Loucy (cell line): Measurements from ENCODE around the gene MACROD2.

ENCODE experiments used
- H2AFZ ChIP-seq: fragments of 200-600 bp; sonication (generic); 2 replicates; pipeline ENCODE4 v1.6.0; 2016; ENCODE audit warnings: antibody characterized with exemption, mild to moderate bottlenecking, low read length, moderate library complexity
- H3F3A ChIP-seq: fragments of 200-600 bp; 2 replicates; pipeline ENCODE4 v1.6.0; 2016; ENCODE audit warnings: antibody characterized with exemption, low read depth, mild to moderate bottlenecking
- H3K27me3 ChIP-seq: fragments of 200-600 bp; sonication (generic); 2 replicates; pipeline ENCODE4 v1.6.1; 2014; ENCODE audit warnings: low read length, mild to moderate bottlenecking; ENCODE audit not compliant: insufficient read depth, poor library complexity, severe bottlenecking
- H3K36me3 ChIP-seq: fragments of 200-600 bp; sonication (generic); 2 replicates; pipeline ENCODE4 v1.6.1; 2016; ENCODE audit warnings: low read length; ENCODE audit not compliant: insufficient read depth
- H3K4me1 ChIP-seq: fragments of 200-600 bp; sonication (generic); 2 replicates; pipeline ENCODE4 v1.5.1; 2014; ENCODE audit warnings: low read length, mild to moderate bottlenecking; ENCODE audit not compliant: insufficient read depth, poor library complexity, severe bottlenecking
- H3K4me2 ChIP-seq: fragments of 200-600 bp; sonication (generic); 2 replicates; pipeline ENCODE4 v1.6.0; 2014; ENCODE audit warnings: antibody characterized with exemption, low read length, low read depth, mild to moderate bottlenecking; ENCODE audit not compliant: poor library complexity, severe bottlenecking
- H3K4me3 ChIP-seq: fragments of 200-600 bp; sonication (generic); 2 replicates; pipeline ENCODE4 v1.5.1; 2014; ENCODE audit warnings: low read length, mild to moderate bottlenecking, mixed read lengths; ENCODE audit not compliant: poor library complexity, severe bottlenecking
- H3K79me2 ChIP-seq: fragments of 200-600 bp; sonication (generic); 2 replicates; pipeline ENCODE4 v1.6.1; 2014; ENCODE audit warnings: low read length; ENCODE audit not compliant: insufficient read depth
- H3K9ac ChIP-seq: fragments of 200-600 bp; sonication (generic); 2 replicates; pipeline ENCODE4 v1.6.0; 2014; ENCODE audit warnings: mild to moderate bottlenecking, low read depth, low read length, moderate library complexity; ENCODE audit not compliant: poor library complexity, severe bottlenecking
- H3K9me2 ChIP-seq: fragments of 200-600 bp; sonication (generic); replicated peaks from 2 replicates; pipeline ENCODE4 v1.6.1; 2016; ENCODE audit warnings: low read depth, low read length, mixed read lengths
- H3K9me3 ChIP-seq: fragments of 200-600 bp; sonication (generic); 2 replicates; pipeline ENCODE4 v1.6.1; 2014; ENCODE audit warnings: mild to moderate bottlenecking, antibody characterized with exemption, low read length, low read depth; ENCODE audit not compliant: insufficient read depth
- H4K20me1 ChIP-seq: fragments of 200-600 bp; sonication (generic); 2 replicates; pipeline ENCODE4 v1.6.0; 2014; ENCODE audit warnings: antibody characterized with exemption, low read length, mild to moderate bottlenecking; ENCODE audit not compliant: insufficient read depth, poor library complexity, severe bottlenecking
- EZH2phosphoT487 ChIP-seq: fragments of 200-600 bp; IDR thresholded peaks from 2 replicates; pipeline ENCODE4 v1.6.1; 2018; ENCODE audit warnings: antibody characterized with exemption, mild to moderate bottlenecking, moderate library complexity, borderline replicate concordance
- TF ChIP-seq, protein P1 (sequence below): fragments of 200-600 bp; sonication (generic); conservative IDR thresholded peaks from 2 replicates; pipeline ENCODE4 v1.5.1; 2014; ENCODE audit warnings: mild to moderate bottlenecking, antibody characterized with exemption, low read length

Gene MACROD2

DNA sequence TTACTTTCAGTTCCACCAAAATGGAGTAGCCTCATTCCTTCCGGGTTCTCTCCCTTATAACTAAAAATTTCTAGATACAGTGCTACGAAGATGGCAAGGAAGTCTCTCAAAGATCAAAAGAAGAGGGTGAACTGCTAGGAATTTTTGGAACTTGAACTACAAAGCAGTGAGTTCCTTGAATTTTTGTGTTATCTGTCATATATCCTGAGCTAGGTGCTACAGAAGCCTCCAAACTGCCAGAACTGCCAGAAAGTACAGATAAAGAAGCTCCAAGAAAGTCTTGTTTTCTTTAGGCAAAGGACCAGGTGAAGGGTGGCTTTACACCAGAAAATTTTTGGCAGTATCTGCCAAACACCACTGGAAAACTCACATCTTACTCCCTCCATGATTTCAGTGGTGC, 560.9 kb downstream of the MACROD2 start:
- H4K20me1 ChIP-seq: no peaks in the 10 kb centered on the region
- H3K4me3 ChIP-seq: no peak overlapping the region
- H2AFZ ChIP-seq: no peak overlapping the region
- no peak for TF ChIP-seq EZH2phosphoT487
- H3K4me2 ChIP-seq: no peak overlapping the region
- no peaks in the 10 kb centered on the region for H3F3A ChIP-seq
- no peaks in the 10 kb centered on the region for H3K4me1 ChIP-seq
- no peaks in the 10 kb centered on the region for H3K27me3 ChIP-seq
- no peaks in the 10 kb centered on the region for H3K9me2 ChIP-seq
- no peaks in the 10 kb centered on the region for H3K9me3 ChIP-seq
- no peaks in the 10 kb centered on the region for H3K79me2 ChIP-seq
- H3K9ac ChIP-seq: no peak overlapping the region
- no peaks in the 10 kb centered on the region for H3K36me3 ChIP-seq

DNA sequence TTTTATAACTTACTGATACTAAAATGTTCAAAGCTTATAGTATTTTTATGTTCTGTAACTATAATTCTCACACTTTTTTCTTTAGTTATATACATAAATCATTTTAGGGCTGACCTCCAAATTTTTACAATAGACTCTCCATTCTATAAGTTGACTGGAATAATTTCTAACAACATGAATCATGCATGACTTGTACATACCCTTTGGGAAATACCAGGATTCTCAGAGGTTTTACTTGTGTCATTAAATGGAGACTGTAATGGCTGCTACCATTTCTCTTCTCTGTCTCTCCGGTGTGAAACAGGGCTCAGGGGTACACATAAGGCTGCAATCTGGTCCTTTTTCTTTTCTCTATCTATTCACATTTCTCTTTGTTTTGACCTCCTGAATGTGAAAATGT, 564.3 kb downstream of the MACROD2 start:
- Histone ChIP-seq H3K79me2 (no peaks in the 10 kb centered on the region), H3K36me3 (no peaks in the 10 kb centered on the region), H3F3A (no peaks in the 10 kb centered on the region)

DNA sequence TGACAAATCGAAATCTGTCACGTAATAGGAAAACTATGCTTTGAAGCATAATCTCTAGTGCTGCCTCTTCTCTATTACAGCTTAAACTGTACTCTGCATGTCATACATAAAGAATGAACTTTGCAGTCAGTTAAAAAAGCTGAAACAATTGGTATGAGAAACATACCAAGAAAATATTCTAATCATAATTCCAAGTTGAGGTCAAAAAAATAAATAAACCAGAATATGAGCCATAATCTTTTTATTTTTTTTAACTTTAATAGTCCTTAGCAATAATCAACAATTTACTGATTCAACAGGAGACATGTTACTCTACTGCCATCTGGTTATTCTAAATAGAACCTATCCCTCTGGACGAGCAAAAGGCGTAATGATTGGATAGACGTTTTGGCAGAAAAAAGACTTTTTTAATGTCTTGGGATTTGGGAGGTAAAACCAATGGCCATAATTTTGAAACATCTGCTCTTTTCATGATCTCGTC, 566.5 kb downstream of the MACROD2 start:
- TF ChIP-seq EZH2phosphoT487: no peak
- TF ChIP-seq, protein P1, sequence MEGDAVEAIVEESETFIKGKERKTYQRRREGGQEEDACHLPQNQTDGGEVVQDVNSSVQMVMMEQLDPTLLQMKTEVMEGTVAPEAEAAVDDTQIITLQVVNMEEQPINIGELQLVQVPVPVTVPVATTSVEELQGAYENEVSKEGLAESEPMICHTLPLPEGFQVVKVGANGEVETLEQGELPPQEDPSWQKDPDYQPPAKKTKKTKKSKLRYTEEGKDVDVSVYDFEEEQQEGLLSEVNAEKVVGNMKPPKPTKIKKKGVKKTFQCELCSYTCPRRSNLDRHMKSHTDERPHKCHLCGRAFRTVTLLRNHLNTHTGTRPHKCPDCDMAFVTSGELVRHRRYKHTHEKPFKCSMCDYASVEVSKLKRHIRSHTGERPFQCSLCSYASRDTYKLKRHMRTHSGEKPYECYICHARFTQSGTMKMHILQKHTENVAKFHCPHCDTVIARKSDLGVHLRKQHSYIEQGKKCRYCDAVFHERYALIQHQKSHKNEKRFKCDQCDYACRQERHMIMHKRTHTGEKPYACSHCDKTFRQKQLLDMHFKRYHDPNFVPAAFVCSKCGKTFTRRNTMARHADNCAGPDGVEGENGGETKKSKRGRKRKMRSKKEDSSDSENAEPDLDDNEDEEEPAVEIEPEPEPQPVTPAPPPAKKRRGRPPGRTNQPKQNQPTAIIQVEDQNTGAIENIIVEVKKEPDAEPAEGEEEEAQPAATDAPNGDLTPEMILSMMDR: no peak
- no peaks in the 10 kb centered on the region for H3K79me2 ChIP-seq
- no peak overlapping the region for H2AFZ ChIP-seq
- H3K9me3 ChIP-seq: no peaks in the 10 kb centered on the region
- no peaks in the 10 kb centered on the region for H3K4me1 ChIP-seq
- H3K9ac ChIP-seq: no peak overlapping the region
- no peaks in the 10 kb centered on the region for H3K27me3 ChIP-seq
- H3K36me3 ChIP-seq: no peaks in the 10 kb centered on the region
- H3K9me2 ChIP-seq: no peaks in the 10 kb centered on the region; the same call in 1 of the 2 replicates
- no peak overlapping the region for H3K4me2 ChIP-seq
- no peaks in the 10 kb centered on the region for H3F3A ChIP-seq
- H3K4me3 ChIP-seq: no peak overlapping the region
- H4K20me1 ChIP-seq: no peaks in the 10 kb centered on the region

More for the DNA sequence above, 564.3 kb downstream of the MACROD2 start:
- H3K9me2 ChIP-seq: no peaks in the 10 kb centered on the region; the same call in 1 of the 2 replicates
- no peaks in the 10 kb centered on the region for H3K9me3 ChIP-seq
- H3K9ac ChIP-seq: no peak overlapping the region
- H4K20me1 ChIP-seq: no peaks in the 10 kb centered on the region
- TF ChIP-seq, protein P1: no peak
- H2AFZ ChIP-seq: no peak overlapping the region
- H3K4me2 ChIP-seq: no peak overlapping the region
- H3K4me3 ChIP-seq: no peak overlapping the region
- no peaks in the 10 kb centered on the region for H3K4me1 ChIP-seq
- H3K27me3 ChIP-seq: no peaks in the 10 kb centered on the region

DNA sequence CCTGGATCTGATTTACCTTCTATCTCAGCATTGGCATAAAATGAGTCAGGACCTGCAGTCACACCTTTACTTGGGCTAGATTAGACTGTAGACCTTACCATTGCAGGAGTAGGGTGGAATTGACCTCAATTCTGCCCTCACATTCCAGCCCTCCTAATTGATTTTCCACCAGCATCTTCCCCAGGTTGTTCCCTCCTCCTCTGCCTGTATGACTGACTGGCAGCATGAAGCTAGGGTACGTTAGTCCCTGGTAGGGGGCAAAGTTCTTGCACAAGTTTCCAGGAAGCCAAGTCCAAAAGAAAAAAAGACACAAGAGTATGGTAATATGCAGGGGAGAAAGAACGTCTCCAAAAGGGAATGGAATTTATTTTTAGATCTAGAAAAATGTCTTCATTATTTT, 567.7 kb downstream of the MACROD2 start:
- no peak overlapping the region for H3K4me2 ChIP-seq

More for the DNA sequence above, 567.7 kb downstream of the MACROD2 start:
- Histone ChIP-seq H3K9ac (no peak overlapping the region), H3K36me3 (no peaks in the 10 kb centered on the region), H3K9me3 (no peaks in the 10 kb centered on the region), H3K27me3 (no peaks in the 10 kb centered on the region), H3K79me2 (no peaks in the 10 kb centered on the region), H3K9me2 (no peaks in the 10 kb centered on the region; the same call in 1 of the 2 replicates), H3K4me1 (no peaks in the 10 kb centered on the region), H3K4me3 (no peak overlapping the region), H4K20me1 (no peaks in the 10 kb centered on the region), H2AFZ (no peak overlapping the region), H3F3A (no peaks in the 10 kb centered on the region)
- TF ChIP-seq, protein P1: no peak
- no peak for TF ChIP-seq EZH2phosphoT487
